MV-4-11 (cell line): ENCODE data around the gene CFTR.
A peak's percentile ranks its signal among the peaks of the same experiment; 100 is the strongest.
"Not testable (repeated sequence)": the region's sequence is repeated elsewhere in the genome, so short reads cannot be mapped to it uniquely, and the experiment has no call there.

Source experiments
- DNase-seq: peaks from one replicate; lab custom pipeline; 2025; lab: John Stamatoyannopoulos, UW

The CFTR gene

DNA sequence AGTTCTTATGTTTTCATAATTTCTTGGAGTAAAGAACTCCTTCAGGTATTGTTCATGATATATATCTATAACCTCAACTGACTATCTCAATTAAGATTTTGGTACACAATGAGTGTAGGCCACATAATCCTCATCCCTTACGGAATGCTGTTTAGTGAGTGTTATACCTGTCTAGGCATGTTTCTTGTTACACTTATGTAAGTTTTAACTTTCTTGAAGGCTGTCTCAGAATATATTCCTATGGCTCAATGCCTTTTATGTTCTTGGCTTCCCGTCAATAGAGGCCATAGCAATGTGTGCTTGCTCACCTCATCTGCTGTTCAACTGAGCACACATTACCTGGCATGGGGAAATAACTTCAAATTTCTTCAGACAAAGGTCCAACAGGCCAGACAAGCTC lies 208.3 kb downstream of the CFTR start:
- DNase-seq = no peak

GRCh38 chr7:117689406-117689805 lies 209.6 kb downstream of the CFTR start:
- DNase-seq = no peak

DNA sequence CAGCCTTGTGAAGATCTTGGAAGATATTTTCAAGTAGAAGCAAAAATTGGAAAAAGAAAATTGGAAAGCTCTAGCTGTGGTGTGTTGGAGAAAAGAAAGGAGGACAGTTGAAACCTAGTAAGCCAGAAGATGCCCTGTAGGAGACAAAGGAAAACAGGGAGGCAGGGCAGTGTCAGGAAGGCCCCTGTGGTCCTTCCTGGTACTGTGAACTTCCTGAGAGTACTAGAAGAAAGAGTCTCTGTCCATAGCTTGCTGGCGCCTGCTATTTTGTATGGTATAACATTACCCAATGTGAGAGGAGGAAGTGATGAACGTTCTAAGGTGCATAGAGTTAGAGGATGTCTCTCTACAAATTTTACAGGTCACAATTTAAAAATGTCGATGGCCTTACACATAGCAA lies 210.3 kb downstream of the CFTR start:
- DNase-seq = no peak

DNA sequence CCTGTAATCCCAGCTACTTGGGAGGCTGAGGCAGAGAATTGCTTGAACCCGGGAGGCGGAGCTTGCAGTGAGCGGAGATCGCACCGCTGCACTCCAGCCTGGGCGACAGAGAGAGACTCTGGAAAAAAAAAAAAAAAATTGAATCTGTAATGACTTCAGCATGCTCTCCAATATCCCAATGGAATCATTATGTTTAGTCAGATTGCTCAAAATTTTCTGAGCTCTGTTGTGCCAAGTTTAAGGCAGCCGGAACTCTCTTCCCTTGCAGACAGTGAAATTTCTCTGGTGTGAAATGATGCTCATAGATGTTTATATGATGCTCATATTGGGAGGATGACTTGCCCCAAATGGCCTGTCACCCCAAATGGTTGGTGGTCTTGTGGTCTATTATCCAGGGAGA lies 212.5 kb downstream of the CFTR start:
- no peak for DNase-seq

- no peak for DNase-seq
Measured at GRCh38 chr7:117698018-117698417, 218.2 kb downstream of the CFTR start.

GRCh38 chr7:117704063-117704462 lies 224.2 kb downstream of the CFTR start:
- no peak for DNase-seq

GRCh38 chr7:117705630-117706029 lies 225.8 kb downstream of the CFTR start:
- no peak for DNase-seq

DNA sequence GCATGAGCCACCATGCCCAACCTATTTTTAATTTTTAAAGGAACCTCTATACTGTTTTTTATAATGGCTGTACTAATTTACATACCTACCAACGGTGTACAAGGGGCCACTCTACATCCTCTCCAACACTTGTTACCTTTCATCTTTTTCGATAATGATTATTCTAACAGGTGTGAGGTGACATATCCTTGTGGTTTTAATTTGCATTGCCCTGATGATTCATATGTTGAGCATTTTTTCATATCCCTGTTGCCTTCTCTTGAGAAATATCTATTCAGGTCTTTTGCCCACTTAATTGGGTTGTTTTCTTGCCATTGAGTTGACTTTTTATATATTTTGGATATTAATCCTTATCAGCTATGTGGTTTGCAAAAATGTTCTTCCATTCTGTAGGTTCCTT lies 226.4 kb downstream of the CFTR start:
- DNase-seq = no peak

DNA sequence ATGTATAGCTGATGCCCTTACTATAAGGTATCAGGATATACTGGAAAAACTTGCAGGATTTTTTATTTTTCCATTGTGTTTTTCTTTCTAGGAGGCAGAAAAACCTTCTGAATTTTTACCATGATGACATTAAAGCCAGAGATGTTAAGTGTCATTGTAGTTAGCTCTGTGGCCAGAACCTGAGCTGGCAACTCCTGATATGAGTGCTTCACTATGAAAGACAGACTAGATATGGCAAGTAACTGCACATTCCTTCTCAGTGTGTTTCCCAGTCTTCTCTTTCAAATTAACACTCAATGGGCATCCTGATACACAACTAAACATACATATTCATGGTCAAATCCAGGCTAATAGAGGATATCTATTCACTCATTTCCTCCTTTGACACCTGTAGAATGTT lies 227.3 kb downstream of the CFTR start:
- DNase-seq = no peak

DNA sequence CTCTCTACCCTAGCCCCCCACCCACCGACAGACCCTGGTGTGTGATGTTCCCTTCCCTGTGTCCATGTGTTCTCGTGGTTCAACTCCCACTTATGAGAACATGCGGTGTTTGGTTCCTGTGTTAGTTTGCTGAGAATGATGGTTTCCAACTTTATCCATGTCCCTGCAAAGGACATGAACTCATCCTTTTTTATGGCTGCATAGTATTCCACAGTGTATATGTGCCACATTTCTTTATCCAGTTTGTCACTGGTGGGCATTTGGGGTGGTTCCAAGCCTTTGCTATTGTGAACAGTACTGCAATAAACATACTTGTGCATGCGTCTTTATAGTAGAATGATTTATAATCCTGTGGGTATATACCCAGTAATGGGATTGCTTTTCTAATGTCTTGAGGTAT lies 228.3 kb downstream of the CFTR start:
- not testable (repeated sequence) for DNase-seq

- DNase-seq = no peak
Measured at GRCh38 chr7:117711556-117711955, 231.7 kb downstream of the CFTR start.

- peak; percentile 40 for DNase-seq
Measured at GRCh38 chr7:117715784-117716445, 236.1 kb downstream of the CFTR start.

GRCh38 chr7:117716707-117717299 lies 237.0 kb downstream of the CFTR start:
- no peak for DNase-seq

GRCh38 chr7:117717357-117717756 lies 237.5 kb downstream of the CFTR start:
- no peak for DNase-seq
